HepG2 (cell line): ENCODE results near the gene AMIGO3. TPM values are rescaled to one million over a fixed set of nuclear protein-coding genes. Genes with fewer than 3 reads are reported as not detected.

ENCODE experiments used
- AGO1 ChIP-seq: fragments of 200-400 bp; formaldehyde crosslinking; IDR thresholded peaks from 2 replicates; pipeline ENCODE4 v1.6.1; 2017; ENCODE audit warnings: mild to moderate bottlenecking, low read depth, low read length, moderate library complexity; ENCODE audit not compliant: poor library complexity, severe bottlenecking
- CEBPG ChIP-seq: IDR thresholded peaks from 2 replicates; pipeline ENCODE4 v1.6.1; 2016
- CENPX ChIP-seq: sonication (generic); formaldehyde crosslinking; IDR thresholded peaks from 2 replicates; pipeline ENCODE4 v1.9.0; 2021; ENCODE audit warnings: mild to moderate bottlenecking, missing genetic modification reagents, moderate library complexity
- GATAD1 ChIP-seq: IDR thresholded peaks from 2 replicates; pipeline ENCODE4 v1.6.1; 2016; ENCODE audit warnings: missing genetic modification reagents, missing compliant biosample characterization
- GTF2F1 ChIP-seq: fragments of 150-350 bp; IDR thresholded peaks from 2 replicates; pipeline ENCODE4 v1.6.1; 2014; ENCODE audit warnings: low read length
- HCFC1 ChIP-seq: fragments of 150-350 bp; IDR thresholded peaks from 2 replicates; pipeline ENCODE4 v1.6.1; 2014; ENCODE audit warnings: low read depth, low read length
- ISL2 ChIP-seq: sonication (generic); formaldehyde crosslinking; IDR thresholded peaks from 2 replicates; pipeline ENCODE4 v1.5.0; 2020; ENCODE audit warnings: missing genetic modification reagents
- MNT ChIP-seq: fragments of 450-650 bp; IDR thresholded peaks from 2 replicates; pipeline ENCODE4 v1.6.1; 2016
- POLR2A ChIP-seq, 2 experiments: IDR thresholded peaks; 2 replicates each; pipeline ENCODE4 v1.6.1; 2011; ENCODE audit warnings: low read depth in 2 of 2, low read length in 2 of 2, mild to moderate bottlenecking in 1 of 2, moderate library complexity in 1 of 2; ENCODE audit not compliant: insufficient read depth in 1 of 2
- POLR2AphosphoS2 ChIP-seq: IDR thresholded peaks from 2 replicates; pipeline ENCODE4 v1.6.1; 2011; ENCODE audit warnings: low read depth, low read length, improper control_type of control experiment
- PRDM4 ChIP-seq: sonication (generic); formaldehyde crosslinking; IDR thresholded peaks from 2 replicates; pipeline ENCODE4 v1.9.0; 2021; ENCODE audit warnings: missing genetic modification reagents, borderline replicate concordance
- SALL2 ChIP-seq: sonication (generic); formaldehyde crosslinking; IDR thresholded peaks from 2 replicates; pipeline ENCODE4 v1.8.1; 2023; ENCODE audit warnings: mild to moderate bottlenecking, missing genetic modification reagents, inconsistent platforms
- ZNF143 ChIP-seq: sonication (generic); formaldehyde crosslinking; IDR thresholded peaks from 2 replicates; pipeline ENCODE4 v1.4.0; 2020; ENCODE audit warnings: missing genetic modification reagents
- ZNF180 ChIP-seq: sonication (generic); formaldehyde crosslinking; IDR thresholded peaks from 2 replicates; pipeline ENCODE4 v1.4.0; 2020; ENCODE audit warnings: low read depth, missing genetic modification reagents, borderline replicate concordance
- ZNF484 ChIP-seq: sonication (generic); formaldehyde crosslinking; IDR thresholded peaks from 2 replicates; pipeline ENCODE4 v1.5.1; 2020; ENCODE audit warnings: mild to moderate bottlenecking, low read depth, missing genetic modification reagents, borderline replicate concordance
- ZNF687 ChIP-seq: sonication (generic); formaldehyde crosslinking; IDR thresholded peaks from 2 replicates; pipeline ENCODE4 v1.5.1; 2020; ENCODE audit warnings: mild to moderate bottlenecking, missing genetic modification reagents, moderate library complexity
- ZNF704 ChIP-seq: sonication (generic); formaldehyde crosslinking; IDR thresholded peaks from 2 replicates; pipeline ENCODE4 v1.8.1; 2023; ENCODE audit warnings: mild to moderate bottlenecking, inconsistent platforms, moderate library complexity, missing genetic modification reagents, borderline replicate concordance
- ZNF710 ChIP-seq: sonication (generic); formaldehyde crosslinking; IDR thresholded peaks from 2 replicates; pipeline ENCODE4 v1.5.0; 2020; ENCODE audit warnings: mild to moderate bottlenecking, missing genetic modification reagents, borderline replicate concordance
- ZNF850 ChIP-seq: sonication (generic); formaldehyde crosslinking; conservative IDR thresholded peaks from 2 replicates; pipeline ENCODE4 v1.9.0; 2021; ENCODE audit warnings: mild to moderate bottlenecking, missing genetic modification reagents
- polyA plus RNA-seq, 8 experiments: library from polyadenylated mRNA; depleted of rRNA in 3 of 8; stranded (reverse) in 7 of 8; unstranded in 1 of 8; fragments of >200 nt; fragmentation: Illumina TruSeq in 4 of 8; extraction: Trizol in 4 of 8; gene quantifications; 2 replicates each; pipeline versions ENCODE4 v1.2.1 to v1.2.3, GENCODE V29; 2011 to 2016; ENCODE audit warnings: low read depth in 4 of 8, missing spikeins in 1 of 8, mixed read lengths in 1 of 8; ENCODE audit not compliant: insufficient read depth in 1 of 8
- total RNA-seq, 5 experiments: library from RNA; depleted of rRNA; stranded (reverse); fragments of >200 nt; fragmentation: Illumina TruSeq; extraction: Trizol; gene quantifications; 2 replicates each; pipeline ENCODE4 v1.2.3, GENCODE V29; 2016; ENCODE audit warnings: low read depth in 1 of 5

AMIGO3 gene
- total and polyA plus RNA-seq, 2 of the 13 experiments (the other 11 are each of a cell fraction or from before 2014, with no cell fraction given) = 0.35 TPM; not detected in 1

GRCh38 chr3:49674497-49674983, 44.9 kb downstream of the AMIGO3 start (continued):
- TF ChIP-seq AGO1 = peak; percentile 18
- no peak for TF ChIP-seq PRDM4 (CRISPR knock-in tag)
- no peak for TF ChIP-seq ZNF687 (CRISPR knock-in tag)
- no peak for TF ChIP-seq ZNF484 (CRISPR knock-in tag)
- TF ChIP-seq ISL2 (CRISPR knock-in tag) = no peak
- no peak for TF ChIP-seq CENPX
- no peak for TF ChIP-seq POLR2A (IDR thresholded peaks at IDR 0.05; ENCODE audit: insufficient read depth in 1 of 2, low read depth in 2 of 2, low read length in 2 of 2)
- no peak for TF ChIP-seq ZNF180
- TF ChIP-seq MNT = no peak
- no peak for TF ChIP-seq GTF2F1
- TF ChIP-seq ZNF704 (CRISPR knock-in tag) = no peak
- no peak for TF ChIP-seq CEBPG
- TF ChIP-seq POLR2AphosphoS2 = no peak
- no peak for TF ChIP-seq SALL2 (CRISPR knock-in tag)
- TF ChIP-seq HCFC1 = no peak
- no peak for TF ChIP-seq ZNF850 (CRISPR knock-in tag)
- TF ChIP-seq GATAD1 (CRISPR knock-in tag) = peak; percentile 41; the same call in 1 of the 2 replicates
- TF ChIP-seq ZNF710 (CRISPR knock-in tag) = no peak
- no peak for TF ChIP-seq ZNF143 (CRISPR knock-in tag)
